Heart left ventricle (tissue), 16 donors: Measurements from ENCODE around the gene POFUT2. TPM values are rescaled to one million over a fixed set of nuclear protein-coding genes. Genes with fewer than 3 reads are reported as not detected.

Source experiments
- ATAC-seq, 4 donors: fragments of 200-7000 bp; cut with Tn5 transposase; one replicate each; pipeline ENCODE4 v1.9.1; 2020 to 2022; ENCODE audit warnings: moderate library complexity in 4 of 4, mild to moderate bottlenecking in 3 of 4, moderate number of reproducible peaks in 1 of 4
- DNase-seq, 5 donors: peaks; one replicate each; pipeline ENCODE4 v3.0.0-alpha.2; 2020
- H3K27ac ChIP-seq, 12 donors: fragments of 200-600 bp; sonication (generic) in 4 of 12; one replicate each; pipeline versions ENCODE4 v1.5.0 to v1.8.0; 2016 to 2022; ENCODE audit warnings: mild to moderate bottlenecking in 2 of 12
- H3K27me3 ChIP-seq, 9 donors: fragments of 200-600 bp; sonication (generic) in 2 of 9; one replicate each; pipeline versions ENCODE4 v1.5.1 to v1.8.0; 2016 to 2022; ENCODE audit warnings: mild to moderate bottlenecking in 3 of 9
- H3K36me3 ChIP-seq, 9 donors: fragments of 200-600 bp; sonication (generic) in 2 of 9; one replicate each; pipeline versions ENCODE4 v1.5.0 to v1.8.0; 2018 to 2022; ENCODE audit warnings: mild to moderate bottlenecking in 2 of 9
- H3K4me1 ChIP-seq, 12 donors: fragments of 200-600 bp; sonication (generic) in 4 of 12; one replicate each; pipeline versions ENCODE4 v1.5.0 to v1.8.0; 2016 to 2022; ENCODE audit warnings: mild to moderate bottlenecking in 3 of 12
- H3K4me3 ChIP-seq, 12 donors: fragments of 200-600 bp; sonication (generic) in 4 of 12; one replicate each; pipeline versions ENCODE4 v1.5.0 to v1.8.0; 2017 to 2022; ENCODE audit warnings: mild to moderate bottlenecking in 9 of 12, moderate library complexity in 4 of 12
- H3K9me3 ChIP-seq, 12 donors: fragments of 200-600 bp; sonication (generic) in 4 of 12; one replicate each; pipeline versions ENCODE4 v1.5.0 to v1.8.0; 2016 to 2022; ENCODE audit warnings: mild to moderate bottlenecking in 1 of 12
- CTCF ChIP-seq, 12 donors: fragments of 200-600 bp; sonication (generic) in 4 of 12; IDR thresholded peaks; one replicate each; pipeline versions ENCODE4 v1.5.0 to v1.8.0; 2018 to 2022; ENCODE audit warnings: antibody characterized with exemption in 12 of 12, mild to moderate bottlenecking in 5 of 12
- POLR2A ChIP-seq, 2 donors: fragments of 450-650 bp; IDR thresholded peaks; one replicate each; pipeline ENCODE4 v1.6.1; 2017; ENCODE audit warnings: antibody characterized with exemption in 2 of 2, mild to moderate bottlenecking in 2 of 2, moderate library complexity in 2 of 2
- WGBS, 4 donors: extraction: QIAGEN DNeasy Blood & Tissue Kit in 2 of 4; methylation state at CpG; one replicate each; pipeline versions ENCODE4 v1.1.5 to v1.1.7; 2013 to 2018; 5-methylcytosine and 5-hydroxymethylcytosine counted together
- intact Hi-C, 10 donors: fragments of 100-400 bp; cut with DNase I; formaldehyde crosslinking; loops; one replicate each; pipeline versions ENCODE4 v1.11.1 to v1.14.2; 2022
- polyA plus RNA-seq, 2 donors: library from polyadenylated mRNA; stranded (reverse); fragments of 200-250 nt; gene quantifications; one replicate each; pipeline ENCODE4 v1.2.3, GENCODE V29; 2013
- total RNA-seq, 9 donors: library from RNA; depleted of rRNA in 2 of 9; stranded (reverse); fragments of >200 nt in 2 of 9; fragmentation: NEBNext Ultra II Directional in 3 of 9; extraction: Animal tissue kit (Norgen Biotek cat#: 25700) in 3 of 9; gene quantifications; one replicate each; pipeline versions ENCODE4 v1.1.0 to v1.2.4, GENCODE V29; 2016 to 2023
- donor health status: ischemic (EF 13 %, LVEDD 7.1; RV severe dilation, severe dysfunction).
- donor health status: healthy with polysubstance abuse.
- donor health status: DM: no; HTN: yes; CAD: no.
- donor health status: DM: no; HTN: no; CAD: no.
- donor health status: ischemic (EF 25% LVEDD 6.9; RV normal size, moderate dysfunction).
- donor health status: ischemic (EF 25% LVEDD 5.7; RV mildly dilated, moderate dysfunction).
- donor health status: healthy.
- donor health status: DM: yes; HTN: yes; CAD: no.
- donor health status: ischemic (EF 35%, LVEDD 5.7; RV mildly dilated, moderate dysfunction).
- donor health status: nonischemic (EF 11% LVEDD 7.7; RV severe dilation, severe dysfunction).
- donor health status: DM: yes; HTN: yes; CAD: no.
- donor health status: PGD.
- donor health status: ischemic (EF 29% LVEDD 5.4; RV normal size, mild dysfunction).
- donor health status: nonischemic (EF 23%, LVEDD 6.1; RV moderate dilation, normal function).

Gene POFUT2
- total and polyA plus RNA-seq, 11 donors = 10.8 to 25.8 (median 18.5) TPM

DNA sequence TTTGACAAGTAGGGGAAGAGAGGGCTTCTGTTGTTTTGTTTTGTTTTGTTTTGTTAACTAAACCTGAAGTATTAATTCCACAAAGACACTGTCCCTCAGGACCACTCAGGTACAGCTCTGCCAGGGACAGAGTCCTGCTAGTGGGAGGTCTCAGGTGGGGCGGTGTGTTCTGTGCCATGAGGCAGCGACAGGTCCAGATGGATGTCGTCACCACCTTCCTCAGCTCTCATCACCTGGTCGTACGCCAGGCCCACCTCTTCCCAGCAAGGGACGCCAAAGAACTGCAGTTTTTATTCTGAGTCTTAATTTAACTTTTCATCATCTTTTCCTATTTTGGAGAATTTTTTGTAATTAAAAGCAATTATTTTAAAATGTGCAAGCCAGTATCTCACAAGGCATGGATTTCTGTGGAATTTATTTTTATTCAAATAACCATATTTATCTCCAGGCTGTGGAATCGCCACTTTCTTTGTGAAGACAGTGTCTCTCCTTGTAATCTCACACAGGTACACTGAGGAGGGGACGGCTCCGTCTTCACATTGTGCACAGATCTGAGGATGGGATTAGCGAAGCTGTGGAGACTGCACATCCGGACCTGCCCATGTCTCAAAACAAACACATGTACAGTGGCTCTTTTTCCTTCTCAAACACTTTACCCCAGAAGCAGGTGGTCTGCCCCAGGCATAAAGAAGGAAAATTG is 62.5 kb downstream of the POFUT2 start:
- no peak for TF ChIP-seq CTCF (IDR thresholded peaks at IDR 0.05)
- no peak for TF ChIP-seq POLR2A (IDR thresholded peaks at IDR 0.05)
- WGBS, 4 donors = 86 to 89% (median 87%) methylated on average over 11 of the region's 11 CpGs
- ATAC-seq (no peak), DNase-seq (no peak)
- no peak overlapping the region for H3K27ac ChIP-seq
- H3K4me3 ChIP-seq = no peak overlapping the region
- intact Hi-C loops = no loop called here
- H3K9me3 ChIP-seq = no peaks in the 10 kb centered on the region
- peaks cover 0 to 4% (median 0%) of the 10 kb centered on the region in 9 donors for H3K27me3 ChIP-seq
- peaks cover 0 to 38% (median 36%) of the 10 kb centered on the region in 9 donors for H3K36me3 ChIP-seq
- peaks cover 0 to 5% (median 0%) of the 10 kb centered on the region in 12 donors for H3K4me1 ChIP-seq

DNA sequence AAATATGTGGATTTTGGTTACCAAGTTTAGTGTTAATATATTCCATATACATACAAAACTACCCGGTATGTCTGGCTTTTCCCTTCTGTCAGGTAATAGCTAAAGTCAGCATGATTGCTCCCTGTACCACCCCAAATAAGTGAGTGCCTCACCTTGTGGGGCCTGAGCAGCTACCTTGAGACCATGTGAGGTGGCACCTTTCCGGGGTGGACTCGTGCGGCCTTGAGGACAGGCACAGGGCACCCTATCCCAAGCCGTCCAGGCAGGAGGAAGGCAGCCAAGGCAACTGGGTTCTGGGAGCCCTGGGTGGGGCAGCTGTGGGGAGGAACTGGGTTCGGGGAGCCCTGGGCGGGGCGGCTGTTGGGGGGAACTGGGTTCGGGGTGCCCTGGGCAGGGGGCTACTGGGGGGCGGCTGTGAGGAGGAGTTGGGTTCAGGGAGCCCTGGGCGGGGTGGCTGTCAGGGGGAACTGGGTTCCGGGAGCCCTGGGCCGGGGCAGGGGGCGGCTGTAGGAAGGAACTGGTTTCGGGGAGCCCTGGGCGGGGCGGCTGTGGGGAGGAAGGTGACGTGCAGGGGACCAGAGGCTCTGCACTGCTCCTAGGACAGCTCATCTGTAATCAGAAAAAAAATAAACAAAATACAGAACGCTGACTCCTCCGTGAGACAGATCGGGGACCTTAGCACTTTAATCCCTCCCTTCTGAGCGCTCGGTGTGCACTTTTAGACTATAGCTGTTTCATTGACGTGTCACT is 63.3 kb downstream of the POFUT2 start:
- DNase-seq (peak in 1 of 5 donors; percentile 26), ATAC-seq (peak in 1 of 4 donors; percentile 47)
- Histone ChIP-seq H3K36me3 (peaks cover 0 to 41% (median 36%) of the 10 kb centered on the region in 9 donors), H3K9me3 (no peaks in the 10 kb centered on the region), H3K4me3 (no peak overlapping the region), H3K4me1 (peaks cover 0 to 5% (median 0%) of the 10 kb centered on the region in 12 donors), H3K27me3 (peaks cover 0 to 4% (median 0%) of the 10 kb centered on the region in 9 donors), H3K27ac (no peak overlapping the region)
- intact Hi-C loops = no loop called here
- 87 to 94% (median 90%) methylated on average over 23 to 24 of the region's 24 CpGs for WGBS, 4 donors
- no peak for TF ChIP-seq POLR2A (IDR thresholded peaks at IDR 0.05)
- TF ChIP-seq CTCF (IDR thresholded peaks at IDR 0.05) = no peak

- H3K27ac ChIP-seq = no peak overlapping the region
- 93 to 94% (median 94%) methylated on average over 31 to 36 of the region's 36 CpGs for WGBS, 4 donors
- peaks cover 0 to 42% (median 37%) of the 10 kb centered on the region in 9 donors for H3K36me3 ChIP-seq
- no peak overlapping the region for H3K4me3 ChIP-seq
- no peaks in the 10 kb centered on the region for H3K27me3 ChIP-seq
- H3K9me3 ChIP-seq = no peaks in the 10 kb centered on the region
- peaks cover 0 to 5% (median 0%) of the 10 kb centered on the region in 12 donors for H3K4me1 ChIP-seq
- intact Hi-C loops = no loop called here
- TF ChIP-seq POLR2A (IDR thresholded peaks at IDR 0.05) = no peak
- no peak for TF ChIP-seq CTCF (IDR thresholded peaks at IDR 0.05)
- DNase-seq = no peak
- ATAC-seq = no peak
Observed at GRCh38 chr21:45223236-45224185, 64.2 kb downstream of the POFUT2 start.
